ENCODE data around the gene DRC3. TPM values are rescaled to one million over a fixed set of nuclear protein-coding genes. Genes with fewer than 3 reads are reported as not detected.

DRC3 gene
- 5.1 TPM for total RNA-seq

GRCh38 chr17:17972126-17972951 is at the start of gene DRC3, which contains the start of gene TOM1L2:
Gene DRC3 (plus strand): TSS chr17:17972862. CDS start chr17:17977599, 4,737 bp downstream.
Gene TOM1L2 (minus strand): TSS chr17:17972400. CDS start chr17:17972313, 87 bp downstream.

GRCh38 chr17:18038861-18039534 is 66.3 kb downstream of the DRC3 start, which contains the start of the genes ATPAF2 and GID4:
Gene ATPAF2 (minus strand): TSS chr17:18039168. CDS start chr17:18039013, 155 bp downstream.
Gene GID4 (plus strand): TSS chr17:18039408. CDS start chr17:18039465, 57 bp downstream.

Other genes starting within 250 kb of the DRC3 start
- 26.3 TPM for gene SREBF1, start 135.9 kb upstream of the DRC3 start, total RNA-seq
- gene TOM1L2, start 462 bp upstream of the DRC3 start, total RNA-seq = 47.3 TPM
- gene ATPAF2, start 66.3 kb downstream of the DRC3 start, total RNA-seq = 33.9 TPM
- 11.1 TPM for gene GID4, start 66.5 kb downstream of the DRC3 start, total RNA-seq
- gene DRG2, start 115.1 kb downstream of the DRC3 start, total RNA-seq = 18.5 TPM
- gene MYO15A, start 135.9 kb downstream of the DRC3 start, total RNA-seq = 2.5 TPM
- 84.2 TPM for gene ALKBH5, start 211.0 kb downstream of the DRC3 start, total RNA-seq